HG02763 (cell line): ENCODE results near the gene KRT35.

Source experiments
- ATAC-seq: cut with Tn5 transposase; IDR thresholded peaks from one replicate; pipeline ENCODE4 v1.9.1; 2021; ENCODE audit warnings: mild to moderate bottlenecking, moderate library complexity; ENCODE audit not compliant: unreplicated experiment

KRT35 gene

GRCh38 chr17:41481036-41481435, at the start of gene KRT35:
TSS of gene KRT35 (minus strand) at chr17:41481151. CDS start at chr17:41481097, 54 bp downstream.
- ATAC-seq = no peak

GRCh38 chr17:41530062-41531048, 49.4 kb upstream of the KRT35 start:
- no peak for ATAC-seq

GRCh38 chr17:41529491-41529915, 48.6 kb upstream of the KRT35 start:
- no peak for ATAC-seq

- ATAC-seq = no peak
Measured at GRCh38 chr17:41528959-41529353, 48.0 kb upstream of the KRT35 start.

- no peak for ATAC-seq
Measured at GRCh38 chr17:41527063-41528023, 46.4 kb upstream of the KRT35 start.

- no peak for ATAC-seq
Measured at GRCh38 chr17:41524261-41524660, 43.3 kb upstream of the KRT35 start.

GRCh38 chr17:41523787-41524186, 42.8 kb upstream of the KRT35 start:
- ATAC-seq = no peak

- no peak for ATAC-seq
Measured at GRCh38 chr17:41523225-41523593, 42.3 kb upstream of the KRT35 start.

GRCh38 chr17:41522301-41523224, 41.6 kb upstream of the KRT35 start:
- no peak for ATAC-seq

GRCh38 chr17:41521574-41522261, 40.8 kb upstream of the KRT35 start:
- ATAC-seq = no peak

GRCh38 chr17:41520821-41521521, 40.0 kb upstream of the KRT35 start:
- ATAC-seq = no peak

GRCh38 chr17:41519501-41520224, 38.7 kb upstream of the KRT35 start:
- ATAC-seq = no peak

GRCh38 chr17:41518789-41519449, 38.0 kb upstream of the KRT35 start, which contains the start of gene KRT15:
TSS of gene KRT15 (minus strand) at chr17:41518890. CDS start at chr17:41518827, 63 bp downstream.
- no peak for ATAC-seq

GRCh38 chr17:41518031-41518430, 37.1 kb upstream of the KRT35 start:
- ATAC-seq = no peak

GRCh38 chr17:41516830-41517283, 35.9 kb upstream of the KRT35 start:
- ATAC-seq = no peak

GRCh38 chr17:41516147-41516829, 35.3 kb upstream of the KRT35 start:
- ATAC-seq = no peak

GRCh38 chr17:41513168-41513547, 32.2 kb upstream of the KRT35 start:
- no peak for ATAC-seq
